T-helper 17 cell (primary cell): ENCODE measurements around the gene KLHDC8A. TPM values are rescaled to one million over a fixed set of nuclear protein-coding genes. Genes with fewer than 3 reads are reported as not detected.
"Not testable (repeated sequence)": the region's sequence is repeated elsewhere in the genome, so short reads cannot be mapped to it uniquely, and the experiment has no call there.

Source experiments
- ATAC-seq: fragments of 150-1000 bp; cut with Tn5 transposase; 2 replicates; pipeline ENCODE4 v1.10.0; 2021; ENCODE audit warnings: mild to moderate bottlenecking, moderate library complexity
- DNase-seq, 3 donors: peaks; one replicate each; pipeline versions ENCODE4 v3.0.0 to v3.0.0-alpha.2; 2020 to 2021
- H3K9me3 ChIP-seq: one replicate; pipeline ENCODE4 v1.7.0; 2013; ENCODE audit warnings: low read length, mild to moderate bottlenecking; ENCODE audit not compliant: control insufficient read depth, poor library complexity, severe bottlenecking
- H3K27ac Mint-ChIP-seq: one replicate; pipeline ENCODE4 v1.8.0; 2022; ENCODE audit warnings: mild to moderate bottlenecking, moderate library complexity, mixed read lengths
- H3K27me3 Mint-ChIP-seq: one replicate; pipeline ENCODE4 v1.8.0; 2022; ENCODE audit warnings: mixed read lengths
- H3K36me3 Mint-ChIP-seq: one replicate; pipeline ENCODE4 v1.8.0; 2022; ENCODE audit warnings: low read depth, mixed read lengths
- H3K4me1 Mint-ChIP-seq: one replicate; pipeline ENCODE4 v1.8.0; 2022; ENCODE audit warnings: mild to moderate bottlenecking, mixed read lengths
- H3K4me3 Mint-ChIP-seq: one replicate; pipeline ENCODE4 v1.8.0; 2022; ENCODE audit warnings: mild to moderate bottlenecking, moderate library complexity, mixed read lengths
- total RNA-seq, 4 donors: library from RNA in 2 of 4; stranded (reverse) in 2 of 4; gene quantifications; one replicate each; pipeline ENCODE4 v1.2.3 and lab custom pipeline; 2022 to 2026

The KLHDC8A gene
- total RNA-seq, 2 donors from 2014 or later = not detected

DNA sequence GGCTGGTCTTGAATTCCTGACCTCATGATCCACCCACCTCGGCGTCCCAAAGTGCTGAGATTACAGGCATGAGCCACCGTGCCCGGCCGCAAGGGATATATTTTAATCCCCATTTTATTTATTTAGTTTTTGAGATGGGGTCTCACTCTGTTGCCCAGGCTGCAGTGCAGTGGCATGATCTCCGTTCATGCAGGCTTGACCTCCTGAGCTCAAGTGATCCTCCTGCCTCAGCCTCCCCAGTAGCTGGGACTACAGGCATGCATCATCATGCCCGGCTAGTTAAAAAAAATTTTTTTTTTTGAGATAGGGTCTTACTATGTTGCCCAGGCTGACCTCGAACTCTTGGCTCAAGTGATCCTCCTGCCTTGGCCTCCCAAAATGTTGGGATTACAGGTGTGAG is 8.4 kb upstream of the KLHDC8A start:
- not testable (repeated sequence) for DNase-seq

DNA sequence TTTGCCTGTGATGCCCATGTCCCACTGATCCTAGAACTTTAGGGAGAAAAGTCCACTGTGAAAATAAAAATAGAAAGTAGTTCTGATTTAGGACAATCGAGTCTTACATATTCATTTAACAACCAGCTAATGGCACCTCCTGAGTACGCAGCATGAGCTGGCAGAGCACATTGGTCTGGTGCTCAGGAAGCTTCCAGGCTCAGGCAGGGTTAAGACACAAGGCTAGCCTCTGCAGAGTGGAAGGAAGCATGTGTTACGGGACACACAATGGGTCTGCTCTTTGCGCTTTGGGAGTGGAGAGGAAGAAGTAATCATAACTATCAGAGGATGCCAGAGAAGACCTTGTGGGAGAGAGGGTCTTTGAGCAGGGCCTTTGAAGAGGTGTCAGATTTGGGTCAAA is 4.2 kb upstream of the KLHDC8A start:
- DNase-seq = no peak
- ATAC-seq = no peak
- Mint-ChIP-seq H3K27me3 (peaks cover 38% of the 10 kb centered on the region), H3K4me1 (peaks cover 11% of the 10 kb centered on the region), H3K27ac (no peak overlapping the region), H3K4me3 (no peak overlapping the region), H3K36me3 (peaks cover 3% of the 10 kb centered on the region)
- H3K9me3 ChIP-seq = no peaks in the 10 kb centered on the region

More for the DNA sequence above, 8.4 kb upstream of the KLHDC8A start:
- peaks cover 20% of the 10 kb centered on the region for H3K27me3 Mint-ChIP-seq
- H3K27ac Mint-ChIP-seq, H3K9me3 ChIP-seq, H3K4me3 Mint-ChIP-seq, ATAC-seq, H3K36me3 Mint-ChIP-seq, H3K4me1 Mint-ChIP-seq: not testable (repeated sequence)

DNA sequence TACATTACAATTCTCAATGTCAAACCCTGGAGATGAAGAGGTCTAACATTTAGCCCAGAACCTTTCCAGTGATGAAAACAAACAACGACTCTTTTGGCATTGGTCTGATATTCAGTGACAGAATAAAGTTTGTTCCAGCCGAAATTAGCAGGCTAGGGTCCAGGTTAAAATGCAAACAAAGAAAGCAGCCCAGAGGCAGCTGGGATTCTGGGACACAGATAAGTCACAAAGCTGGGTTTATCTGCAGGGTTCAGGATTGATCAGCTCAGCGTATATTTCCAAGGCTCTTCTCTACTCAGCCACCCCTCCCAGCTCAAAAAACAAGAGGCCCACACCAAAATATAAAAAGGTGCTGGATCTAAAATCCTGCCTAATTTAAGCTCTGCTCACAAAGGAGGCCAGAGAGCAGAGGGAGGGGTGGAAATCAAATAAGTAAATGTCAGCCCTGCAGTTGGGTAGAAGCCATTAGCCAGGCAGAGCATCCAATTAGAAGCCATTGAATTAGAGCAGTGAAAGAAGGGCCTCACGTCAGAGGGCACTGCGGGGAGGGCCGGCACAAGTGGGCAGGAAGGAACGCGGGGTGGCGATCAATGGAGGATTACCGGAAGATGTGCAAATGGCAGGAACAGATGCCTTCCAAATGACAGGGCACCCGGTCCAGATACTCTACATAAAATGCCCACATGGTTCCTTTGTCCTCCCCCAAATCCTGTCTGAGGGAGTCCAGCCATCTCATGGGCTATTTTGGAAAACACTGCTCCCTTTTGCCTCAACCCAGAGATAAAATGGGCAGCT is 3.2 kb upstream of the KLHDC8A start:
- H3K36me3 Mint-ChIP-seq = peaks cover 3% of the 10 kb centered on the region
- no peak overlapping the region for H3K4me3 Mint-ChIP-seq
- no peak for ATAC-seq
- peak overlapping the region; percentile 29 for H3K27ac Mint-ChIP-seq
- no peaks in the 10 kb centered on the region for H3K9me3 ChIP-seq
- H3K27me3 Mint-ChIP-seq = peaks cover 39% of the 10 kb centered on the region
- DNase-seq = no peak
- H3K4me1 Mint-ChIP-seq = peaks cover 13% of the 10 kb centered on the region

DNA sequence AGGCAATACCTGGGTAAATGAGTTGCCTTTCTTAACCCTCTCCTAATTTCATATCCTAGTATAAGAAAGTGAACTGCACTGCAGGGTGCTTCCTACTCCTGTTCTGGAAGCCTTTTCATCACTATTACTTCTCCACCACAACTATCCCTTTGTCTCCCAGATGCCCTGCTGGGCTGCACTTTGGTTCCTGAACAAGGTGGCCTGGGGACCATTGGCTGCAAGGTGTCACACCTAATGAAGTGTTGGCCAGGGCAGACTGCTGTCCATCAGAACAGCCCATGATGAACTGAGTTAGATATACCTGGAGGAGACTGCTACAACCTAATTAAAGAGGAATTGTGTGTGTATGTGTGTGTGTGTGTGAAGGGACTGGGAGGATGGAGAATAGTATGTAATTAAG is 1.9 kb upstream of the KLHDC8A start:
- DNase-seq (no peak), ATAC-seq (no peak)
- Mint-ChIP-seq H3K4me3 (no peak overlapping the region), H3K4me1 (peaks cover 13% of the 10 kb centered on the region), H3K27ac (no peak overlapping the region), H3K27me3 (peaks cover 43% of the 10 kb centered on the region), H3K36me3 (peaks cover 3% of the 10 kb centered on the region)
- no peaks in the 10 kb centered on the region for H3K9me3 ChIP-seq

DNA sequence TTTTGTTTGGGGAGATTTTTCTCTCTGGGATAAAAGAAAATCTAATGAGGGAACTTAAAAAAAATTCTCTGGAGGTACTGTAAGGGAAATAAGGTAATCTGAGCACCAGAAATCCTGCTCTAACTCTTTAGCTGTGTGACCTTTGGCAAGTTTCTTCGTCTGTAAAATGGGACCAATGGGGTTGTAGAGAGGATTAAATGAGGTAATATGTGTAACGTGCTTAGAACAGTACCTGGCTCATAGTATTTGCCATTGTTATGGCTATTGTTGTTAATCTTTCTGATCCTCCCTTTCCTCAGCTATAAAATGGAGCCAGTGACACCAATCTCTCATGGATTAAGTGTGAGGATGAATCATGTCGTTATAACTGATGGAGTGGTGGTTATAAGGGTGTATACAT is 845 bp upstream of the KLHDC8A start:
- Mint-ChIP-seq H3K4me1 (peaks cover 13% of the 10 kb centered on the region), H3K27me3 (peaks cover 43% of the 10 kb centered on the region), H3K4me3 (no peak overlapping the region), H3K27ac (no peak overlapping the region), H3K36me3 (peaks cover 3% of the 10 kb centered on the region)
- ATAC-seq = no peak
- H3K9me3 ChIP-seq = no peaks in the 10 kb centered on the region
- no peak for DNase-seq

DNA sequence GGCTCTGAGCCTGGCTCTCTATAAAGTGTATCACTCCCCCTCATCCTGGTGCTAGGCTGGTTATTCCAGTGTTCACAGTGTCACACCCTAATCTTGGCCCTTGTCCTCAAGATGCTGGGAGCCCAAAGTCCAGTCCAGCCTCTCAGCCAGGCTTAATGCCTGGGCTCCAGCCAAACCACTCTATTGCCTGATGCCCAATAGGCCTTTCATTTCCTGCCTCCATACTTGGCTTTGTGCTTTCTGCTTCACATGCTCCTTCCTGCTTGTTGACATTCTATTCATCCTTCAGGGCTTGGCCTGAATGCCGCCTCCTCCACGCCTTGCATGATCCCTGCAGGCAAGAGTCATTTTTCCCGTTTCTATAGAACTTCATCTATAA is 1.7 kb downstream of the KLHDC8A start:
- Mint-ChIP-seq H3K4me3 (no peak overlapping the region), H3K4me1 (peaks cover 7% of the 10 kb centered on the region), H3K36me3 (peaks cover 3% of the 10 kb centered on the region), H3K27me3 (peaks cover 45% of the 10 kb centered on the region), H3K27ac (no peak overlapping the region)
- no peak for DNase-seq
- no peak for ATAC-seq
- H3K9me3 ChIP-seq = no peaks in the 10 kb centered on the region

DNA sequence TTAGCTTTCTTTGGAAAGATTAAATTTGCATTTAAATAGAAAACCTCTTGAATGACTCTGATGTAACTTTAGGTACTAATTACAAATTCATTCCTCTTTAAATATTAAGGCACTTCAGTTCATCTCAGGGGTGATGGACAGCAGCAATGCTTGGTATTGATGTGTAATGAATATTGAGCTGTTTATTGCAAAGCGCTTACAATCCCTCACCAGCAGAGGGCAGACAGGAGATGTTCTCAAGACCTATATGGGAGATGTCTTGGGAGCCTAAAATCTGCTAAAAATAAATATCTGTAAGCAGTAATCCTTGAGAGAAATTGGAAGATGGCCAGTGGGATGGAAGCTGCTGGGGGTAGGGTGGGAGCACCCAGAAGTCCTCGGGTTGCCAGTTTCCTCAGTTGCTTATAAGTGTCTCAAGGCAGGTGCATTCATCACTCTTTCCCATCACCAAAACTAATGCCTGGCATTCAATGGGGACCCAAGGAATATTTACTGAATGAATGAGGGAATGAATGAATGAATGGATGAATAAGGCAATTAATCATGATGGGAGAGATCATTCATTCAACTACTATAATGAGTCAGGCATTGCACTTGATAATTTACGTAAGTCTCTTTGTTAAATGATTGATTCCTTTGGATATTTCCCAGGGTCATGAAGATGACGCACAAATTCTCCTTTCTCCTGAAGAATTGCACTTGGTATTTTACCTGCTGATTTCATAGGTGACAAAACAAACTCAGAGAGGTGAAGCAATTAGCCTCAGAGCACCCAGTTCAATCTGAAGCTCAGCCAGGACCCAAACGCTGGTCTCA is 2.3 kb downstream of the KLHDC8A start:
- H3K36me3 Mint-ChIP-seq = peaks cover 3% of the 10 kb centered on the region
- peaks cover 48% of the 10 kb centered on the region for H3K27me3 Mint-ChIP-seq
- no peak overlapping the region for H3K27ac Mint-ChIP-seq
- no peaks in the 10 kb centered on the region for H3K9me3 ChIP-seq
- no peak overlapping the region for H3K4me3 Mint-ChIP-seq
- DNase-seq = peak; percentile 22 to 51 (median 25)
- peaks cover 9% of the 10 kb centered on the region for H3K4me1 Mint-ChIP-seq
- ATAC-seq = peak; percentile 79

DNA sequence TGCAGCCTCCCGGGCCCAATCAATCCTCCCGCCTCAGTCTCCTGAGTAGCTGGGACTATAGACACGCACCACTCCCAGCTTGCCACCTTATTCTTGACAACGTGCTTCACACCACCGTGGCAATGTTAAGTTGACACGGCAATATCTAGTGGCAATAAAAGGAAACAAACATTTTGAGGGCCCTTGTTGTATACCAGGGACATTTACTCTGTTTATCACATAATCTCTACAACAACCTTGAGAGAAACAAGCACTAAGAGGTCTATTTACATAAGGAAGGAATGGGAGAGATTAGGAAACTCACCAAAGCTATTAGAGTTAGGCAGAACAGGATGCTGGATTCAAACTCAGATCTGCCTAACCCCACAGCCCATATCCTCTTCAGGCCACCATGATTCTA is 3.1 kb downstream of the KLHDC8A start:
- ATAC-seq = no peak
- Mint-ChIP-seq H3K4me3 (no peak overlapping the region), H3K27me3 (peaks cover 55% of the 10 kb centered on the region), H3K27ac (no peak overlapping the region), H3K4me1 (peaks cover 7% of the 10 kb centered on the region), H3K36me3 (peaks cover under 1% of the 10 kb centered on the region)
- no peak for DNase-seq
- no peaks in the 10 kb centered on the region for H3K9me3 ChIP-seq

DNA sequence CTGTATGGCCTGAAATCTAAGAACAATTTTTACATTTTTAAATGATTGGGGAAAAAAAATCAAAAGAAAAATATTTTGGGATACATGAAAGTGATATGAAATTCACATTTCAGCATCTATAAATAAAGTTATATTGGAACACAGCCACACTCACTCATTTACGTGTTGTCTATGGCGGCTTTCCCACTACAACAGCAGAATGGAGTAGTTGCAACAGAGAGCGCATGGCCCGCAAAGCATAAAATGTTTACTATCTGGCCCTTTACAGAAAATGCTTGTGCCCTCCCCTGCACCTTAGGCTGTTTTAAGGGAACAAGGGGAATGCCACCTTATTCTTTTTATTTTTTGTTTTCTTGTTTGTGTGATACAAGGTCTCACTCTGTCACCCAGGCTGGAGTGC is 3.5 kb downstream of the KLHDC8A start:
- ATAC-seq (no peak), DNase-seq (no peak)
- no peaks in the 10 kb centered on the region for H3K36me3 Mint-ChIP-seq
- H3K9me3 ChIP-seq = no peaks in the 10 kb centered on the region
- peaks cover 54% of the 10 kb centered on the region for H3K27me3 Mint-ChIP-seq
- peaks cover 6% of the 10 kb centered on the region for H3K4me1 Mint-ChIP-seq
- H3K4me3 Mint-ChIP-seq = no peak overlapping the region
- no peak overlapping the region for H3K27ac Mint-ChIP-seq

DNA sequence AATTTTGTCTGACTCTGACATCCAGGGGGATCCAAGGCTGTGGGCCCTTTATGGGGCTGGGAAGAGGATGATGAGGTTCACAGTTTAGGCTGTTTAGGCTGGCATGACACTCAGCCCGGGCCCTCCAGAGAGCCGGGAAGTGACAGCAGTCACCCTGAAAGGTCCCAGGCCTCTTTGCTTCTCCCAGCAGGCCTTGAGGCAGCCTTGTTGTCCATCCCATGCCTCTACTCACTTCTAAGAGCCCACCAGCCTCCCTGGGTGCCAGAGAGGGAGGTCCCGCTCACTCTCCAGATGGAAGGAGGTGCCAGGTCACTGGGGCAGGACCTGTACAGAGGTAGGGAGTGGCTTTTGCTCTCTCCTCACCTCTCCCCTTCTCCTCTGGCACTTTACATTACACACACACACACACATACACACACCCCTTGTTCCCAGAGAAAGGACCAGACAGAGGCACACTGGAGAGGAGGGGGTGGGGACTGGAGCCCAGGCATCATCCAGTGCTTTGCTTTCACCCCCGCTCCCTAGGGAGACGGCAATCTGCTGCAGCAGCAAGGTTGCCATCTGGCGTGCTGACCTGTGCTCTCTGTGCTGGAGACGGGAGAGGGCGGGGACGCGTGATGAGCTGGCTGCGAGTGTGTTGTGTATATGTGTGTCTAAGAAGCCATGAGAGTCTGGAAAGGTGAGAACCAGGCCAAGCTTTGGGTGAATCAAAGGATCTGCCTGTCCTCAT is 4.6 kb downstream of the KLHDC8A start:
- ATAC-seq (no peak), DNase-seq (no peak)
- Mint-ChIP-seq H3K36me3 (no peaks in the 10 kb centered on the region), H3K4me1 (peaks cover 4% of the 10 kb centered on the region), H3K27ac (no peak overlapping the region), H3K4me3 (no peak overlapping the region), H3K27me3 (peaks cover 52% of the 10 kb centered on the region)
- no peaks in the 10 kb centered on the region for H3K9me3 ChIP-seq

DNA sequence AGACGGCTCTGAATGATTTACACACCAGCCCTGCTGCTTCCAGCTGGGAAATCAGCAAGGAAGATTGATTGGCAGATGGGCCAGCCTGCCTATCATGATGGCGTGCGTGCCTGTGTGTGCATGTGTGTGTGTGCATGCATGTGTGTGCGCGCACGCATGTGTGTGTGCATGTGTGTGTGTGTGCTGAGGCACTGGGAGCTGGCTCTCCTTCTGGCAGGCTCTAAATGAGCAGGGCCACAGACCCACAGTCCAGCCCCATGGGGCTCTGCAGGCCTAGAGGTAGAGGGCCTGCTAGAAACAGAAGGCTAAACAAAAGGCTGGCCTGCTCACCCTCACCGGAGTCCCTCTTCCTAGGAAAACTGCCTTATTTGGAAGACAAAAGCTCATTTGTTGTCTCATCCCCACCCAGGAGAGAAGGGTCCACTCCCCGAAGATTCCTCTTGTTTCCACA is 6.0 kb downstream of the KLHDC8A start:
- DNase-seq = no peak
- Mint-ChIP-seq H3K4me1 (peaks cover 4% of the 10 kb centered on the region), H3K27me3 (peaks cover 53% of the 10 kb centered on the region), H3K27ac (no peak overlapping the region), H3K4me3 (no peak overlapping the region), H3K36me3 (no peaks in the 10 kb centered on the region)
- no peak for ATAC-seq
- H3K9me3 ChIP-seq = no peaks in the 10 kb centered on the region

DNA sequence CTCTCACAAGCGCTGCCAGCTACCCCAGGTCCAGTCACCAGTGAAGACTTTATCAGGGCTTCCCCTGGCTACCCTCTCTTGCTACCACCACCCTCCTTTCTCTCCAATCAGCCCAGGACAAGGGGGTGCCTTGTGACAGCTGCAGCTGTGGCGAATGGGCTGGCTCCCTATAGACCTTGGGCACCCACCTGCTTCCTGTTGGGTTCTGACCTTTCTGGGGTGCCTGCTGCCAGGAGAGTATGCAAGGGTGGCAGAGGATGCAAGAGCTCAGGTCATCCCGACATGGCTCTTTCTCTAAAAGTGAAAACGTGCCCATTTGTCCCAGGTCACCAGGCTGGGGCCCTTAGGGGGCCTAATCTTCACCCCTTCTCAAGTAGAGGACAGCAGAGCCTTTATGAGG is 6.6 kb downstream of the KLHDC8A start:
- Mint-ChIP-seq H3K36me3 (no peaks in the 10 kb centered on the region), H3K4me1 (peaks cover 2% of the 10 kb centered on the region), H3K27me3 (peaks cover 54% of the 10 kb centered on the region), H3K27ac (no peak overlapping the region), H3K4me3 (no peak overlapping the region)
- no peaks in the 10 kb centered on the region for H3K9me3 ChIP-seq
- ATAC-seq (no peak), DNase-seq (no peak)
